ENCODE measurements around the gene TM7SF2.
A peak's percentile ranks its signal among the peaks of the same experiment; 100 is the strongest.

The TM7SF2 gene

GRCh38 chr11:65067446-65067845 lies 44.2 kb upstream of the TM7SF2 start:
- no peak overlapping the region for H3K4me3 ChIP-seq (ENCODE audit: low read depth, low read length)
- no peak for DNase-seq (ENCODE audit: low read depth)
- TF ChIP-seq MYC (IDR thresholded peaks at IDR 0.05; ENCODE audit: low read depth, low read length), result no peak
- TF ChIP-seq, protein P1, sequence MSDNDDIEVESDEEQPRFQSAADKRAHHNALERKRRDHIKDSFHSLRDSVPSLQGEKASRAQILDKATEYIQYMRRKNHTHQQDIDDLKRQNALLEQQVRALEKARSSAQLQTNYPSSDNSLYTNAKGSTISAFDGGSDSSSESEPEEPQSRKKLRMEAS (IDR thresholded peaks at IDR 0.05; ENCODE audit: low read depth, low read length), result no peak
- TF ChIP-seq CTCF (IDR thresholded peaks at IDR 0.05; ENCODE audit: low read depth, low read length), result no peak
- no peak for TF ChIP-seq POLR2A (IDR thresholded peaks at IDR 0.05; ENCODE audit: extremely low read depth, insufficient read length)

GRCh38 chr11:65069217-65069616 lies 42.5 kb upstream of the TM7SF2 start:
- TF ChIP-seq, protein P1 (IDR thresholded peaks at IDR 0.05; ENCODE audit: low read depth, low read length), result no peak
- TF ChIP-seq CTCF (IDR thresholded peaks at IDR 0.05; ENCODE audit: low read depth, low read length) (no peak), POLR2A (IDR thresholded peaks at IDR 0.05; ENCODE audit: extremely low read depth, insufficient read length) (no peak), MYC (IDR thresholded peaks at IDR 0.05; ENCODE audit: low read depth, low read length) (no peak)
- DNase-seq (ENCODE audit: low read depth), result peak; percentile 89

DNA sequence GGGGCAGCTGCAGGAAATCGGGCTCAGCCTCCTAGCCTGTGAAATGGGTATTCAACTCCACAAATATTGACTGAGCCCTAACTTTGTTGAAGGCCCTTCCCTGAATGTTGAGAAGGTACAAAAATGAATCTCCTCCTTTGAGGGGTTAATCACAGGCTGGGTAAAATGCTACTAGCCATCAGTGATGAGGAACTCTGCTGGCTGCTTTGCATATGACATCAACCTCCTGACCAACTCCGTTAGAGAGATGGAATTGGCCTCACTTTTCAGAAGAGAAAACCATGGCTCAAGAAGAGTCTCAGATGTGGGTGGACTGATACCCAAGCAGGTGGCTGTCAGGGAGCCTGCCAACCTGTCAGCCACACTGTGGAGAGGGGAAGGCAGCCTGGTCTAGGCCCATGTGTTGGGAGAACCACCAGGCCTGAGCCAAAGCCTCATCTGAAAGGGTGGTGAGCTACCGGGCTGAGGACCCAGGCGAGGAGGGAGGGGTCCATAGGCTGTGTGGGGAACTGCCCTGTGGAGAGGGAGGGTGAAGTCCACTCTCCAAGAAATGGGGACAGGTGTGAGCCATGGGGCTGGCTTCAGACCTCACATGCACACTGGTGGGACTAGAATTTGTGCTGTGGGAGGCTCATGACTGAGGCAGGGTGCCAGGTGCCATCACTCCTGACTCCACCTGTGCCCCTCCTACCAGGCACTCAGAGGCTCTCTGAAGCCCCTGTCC lies 39.6 kb upstream of the TM7SF2 start:
- TF ChIP-seq MYC (IDR thresholded peaks at IDR 0.05; ENCODE audit: low read depth, low read length) (no peak), POLR2A (IDR thresholded peaks at IDR 0.05; ENCODE audit: extremely low read depth, insufficient read length) (no peak)
- TF ChIP-seq, protein P1 (IDR thresholded peaks at IDR 0.05; ENCODE audit: low read depth, low read length), result no peak
- no peak overlapping the region for H3K4me3 ChIP-seq (ENCODE audit: low read depth, low read length)
- DNase-seq (ENCODE audit: low read depth), result no peak

More at GRCh38 chr11:65069217-65069616, 42.5 kb upstream of the TM7SF2 start:
- H3K4me3 ChIP-seq (ENCODE audit: low read depth, low read length), result no peak overlapping the region

- H3K4me3 ChIP-seq (ENCODE audit: low read depth, low read length), result no peak overlapping the region
- TF ChIP-seq POLR2A (IDR thresholded peaks at IDR 0.05; ENCODE audit: extremely low read depth, insufficient read length) (no peak), MYC (IDR thresholded peaks at IDR 0.05; ENCODE audit: low read depth, low read length) (no peak), CTCF (IDR thresholded peaks at IDR 0.05; ENCODE audit: low read depth, low read length) (no peak)
- TF ChIP-seq, protein P1 (IDR thresholded peaks at IDR 0.05; ENCODE audit: low read depth, low read length), result no peak
- DNase-seq (ENCODE audit: low read depth), result no peak
Measured at GRCh38 chr11:65072631-65072966, 39.1 kb upstream of the TM7SF2 start.

DNA sequence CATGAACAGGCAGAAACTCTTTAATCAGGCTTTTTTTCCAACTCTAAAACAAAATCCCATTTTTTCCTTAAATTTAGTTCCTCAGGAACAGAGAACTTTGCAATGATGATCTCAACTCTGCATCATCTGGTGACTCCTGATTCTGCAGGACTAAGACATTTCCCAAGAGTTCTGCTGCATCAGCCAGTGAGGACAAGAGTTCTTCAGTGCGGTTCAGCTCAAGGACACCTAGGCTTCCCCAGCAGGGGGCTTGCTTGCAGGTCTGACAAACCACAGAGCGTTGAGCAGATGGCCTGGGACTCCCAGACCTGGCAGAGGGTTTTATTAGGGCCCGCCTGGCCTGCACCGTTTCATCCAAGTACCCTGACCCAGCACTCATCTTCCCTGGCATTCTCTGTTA lies 34.2 kb upstream of the TM7SF2 start:
- peak; percentile 51 for DNase-seq (ENCODE audit: low read depth)
- H3K4me3 ChIP-seq (ENCODE audit: low read depth, low read length), result no peak overlapping the region
- TF ChIP-seq POLR2A (IDR thresholded peaks at IDR 0.05; ENCODE audit: extremely low read depth, insufficient read length) (no peak), CTCF (IDR thresholded peaks at IDR 0.05; ENCODE audit: low read depth, low read length) (no peak)
- TF ChIP-seq, protein P1 (IDR thresholded peaks at IDR 0.05; ENCODE audit: low read depth, low read length), result no peak

GRCh38 chr11:65078151-65078550 lies 33.5 kb upstream of the TM7SF2 start:
- peak overlapping the region; percentile 10 for H3K4me3 ChIP-seq (ENCODE audit: low read depth, low read length)
- TF ChIP-seq MYC (IDR thresholded peaks at IDR 0.05; ENCODE audit: low read depth, low read length), result peak; percentile 78
- TF ChIP-seq, protein P1 (IDR thresholded peaks at IDR 0.05; ENCODE audit: low read depth, low read length), result peak; percentile 72
- TF ChIP-seq POLR2A (IDR thresholded peaks at IDR 0.05; ENCODE audit: extremely low read depth, insufficient read length), result no peak
- TF ChIP-seq CTCF (IDR thresholded peaks at IDR 0.05; ENCODE audit: low read depth, low read length), result peak; percentile 69
- peak; percentile 74 for DNase-seq (ENCODE audit: low read depth)
